Islet of Langerhans (tissue), 1 donor: ENCODE data around the gene SLC9A4.

Experiments
- FAIRE-seq: peaks from one replicate; lab custom pipeline; 2011; peaks lifted over from hg19 to GRCh38; lab: Jason Lieb, UNC

The SLC9A4 gene

DNA sequence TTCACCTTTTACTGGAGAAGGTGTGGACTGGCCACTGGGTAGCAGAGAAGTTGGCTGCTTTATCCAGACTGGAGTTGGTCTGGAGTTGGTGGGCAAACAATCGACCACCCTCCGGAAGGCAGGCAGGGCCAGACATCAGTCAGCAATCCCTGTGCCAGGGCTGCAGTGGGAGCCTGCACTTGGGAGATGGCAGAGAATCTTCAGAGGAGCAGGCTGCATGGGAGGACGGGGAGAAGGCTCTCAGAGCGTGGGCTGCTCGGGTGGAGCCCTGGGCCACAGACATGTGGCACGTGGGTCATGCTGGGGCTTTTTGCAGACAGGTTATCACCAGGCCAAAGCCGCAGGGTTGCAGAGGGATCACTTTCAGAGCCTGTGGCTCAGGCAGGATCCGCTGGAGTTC, 29.6 kb downstream of the SLC9A4 start:
- no peak for FAIRE-seq

DNA sequence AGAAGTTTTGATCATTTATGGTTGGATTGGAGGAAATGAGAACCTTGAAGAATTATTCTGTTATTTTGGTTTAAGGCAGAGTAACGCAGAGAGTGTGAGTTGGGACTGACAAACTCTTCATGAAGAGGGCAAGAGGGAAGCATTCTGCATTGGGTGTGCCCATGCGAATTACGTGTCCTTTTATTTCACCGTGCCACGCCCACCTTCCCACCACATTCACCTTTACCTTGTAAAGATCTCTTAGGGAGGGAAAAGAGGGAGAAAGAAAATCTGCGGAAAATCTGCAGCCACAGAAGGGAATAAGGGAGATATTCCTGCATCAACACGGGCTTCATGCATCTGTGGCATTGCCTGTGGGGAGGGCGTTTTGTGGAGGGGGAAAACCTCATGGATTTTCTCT, 31.8 kb downstream of the SLC9A4 start:
- FAIRE-seq: no peak

- no peak for FAIRE-seq
These were observed 32.3 kb downstream of the SLC9A4 start for GRCh38 chr2:102505290-102505689.

GRCh38 chr2:102506743-102507142, 33.7 kb downstream of the SLC9A4 start:
- no peak for FAIRE-seq

DNA sequence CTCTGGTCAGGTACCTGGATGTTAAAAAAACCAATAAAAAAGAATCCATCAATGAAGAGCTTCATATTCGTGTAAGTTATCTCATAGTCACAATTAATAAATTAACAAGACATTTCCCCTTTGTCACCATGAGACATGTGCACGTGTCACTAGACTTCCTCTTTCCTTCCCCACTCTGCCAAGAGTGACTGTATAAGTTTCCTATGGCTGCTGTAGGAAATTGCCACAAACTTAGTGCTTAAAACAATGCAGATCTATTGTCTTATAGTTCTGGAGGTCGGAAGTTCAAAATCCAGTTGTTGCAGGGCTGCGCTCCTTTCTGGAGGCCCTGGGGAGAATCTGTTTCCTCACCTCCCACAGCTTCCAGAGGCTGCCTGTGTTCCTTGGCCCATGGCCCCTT, 35.8 kb downstream of the SLC9A4 start:
- FAIRE-seq: no peak

DNA sequence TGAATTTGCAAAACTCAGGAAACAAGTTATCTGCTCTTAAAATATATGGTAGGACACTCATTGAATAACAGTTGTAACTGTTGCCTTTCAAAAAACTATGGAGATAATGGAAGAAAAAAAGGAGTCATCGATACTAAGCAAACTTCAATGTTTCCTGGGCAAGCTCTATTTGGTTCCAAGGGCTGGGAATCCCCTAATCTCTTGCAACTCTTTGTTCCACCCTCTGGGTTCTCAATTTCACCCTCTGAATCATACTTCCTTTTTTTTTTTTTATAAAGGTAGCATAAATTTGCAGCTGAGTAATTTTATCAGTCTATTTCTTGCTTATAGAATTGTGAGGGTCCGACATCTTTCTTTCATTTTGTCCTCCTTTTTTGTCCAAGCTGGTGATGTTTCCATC, 36.7 kb downstream of the SLC9A4 start:
- FAIRE-seq: no peak

DNA sequence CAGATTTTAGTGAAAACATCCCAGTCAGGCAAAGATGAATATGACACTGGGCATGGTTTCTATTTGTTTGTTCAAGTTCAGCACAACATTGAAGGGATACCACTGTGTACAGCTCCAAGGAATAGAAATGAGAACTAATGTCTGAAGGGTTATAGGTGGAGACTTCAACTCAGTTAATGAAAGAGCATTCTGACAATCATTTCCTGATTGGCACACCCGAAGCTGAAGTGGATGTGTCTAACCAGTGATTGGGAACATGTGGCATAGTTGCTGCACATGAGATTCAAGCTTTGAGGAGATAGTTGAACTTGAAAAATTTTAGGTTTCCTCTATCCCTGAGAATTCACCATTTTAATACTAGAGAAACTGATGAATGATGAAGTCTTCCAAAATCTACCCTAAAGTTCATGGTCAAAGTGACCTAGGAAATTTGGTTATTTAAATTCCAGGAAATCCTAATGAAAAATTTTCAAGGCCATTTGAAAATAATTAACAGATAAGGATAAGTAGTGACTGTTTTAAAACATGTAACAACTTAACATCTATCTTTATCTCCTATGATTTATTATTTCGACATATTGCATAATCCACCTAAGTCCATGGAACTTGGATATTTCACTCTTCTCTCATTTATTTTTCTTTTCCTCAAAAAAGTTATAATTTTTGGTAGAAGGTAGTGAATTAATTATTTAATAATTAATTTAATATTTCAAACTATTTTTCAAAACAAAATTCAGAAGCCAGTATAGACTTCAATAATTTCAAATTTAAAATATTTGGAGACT, 38.0 kb downstream of the SLC9A4 start:
- FAIRE-seq: no peak

DNA sequence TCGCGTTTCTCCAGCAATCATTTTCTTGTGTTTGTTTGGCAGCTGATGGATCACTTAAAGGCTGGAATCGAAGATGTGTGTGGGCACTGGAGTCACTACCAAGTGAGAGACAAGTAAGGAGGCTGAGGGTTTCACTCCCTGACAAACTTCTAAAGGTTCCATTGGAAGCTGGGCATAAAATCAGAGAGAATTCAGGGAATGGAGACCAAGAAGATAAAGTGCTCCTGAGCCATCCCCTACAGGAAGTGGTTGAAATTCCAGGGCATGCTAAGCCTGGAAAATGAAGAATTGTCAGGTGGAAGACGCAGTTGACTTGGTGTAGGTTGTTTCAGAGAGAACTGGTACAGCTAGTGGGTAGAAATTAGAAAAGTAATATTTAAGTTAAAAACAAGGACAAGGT, 39.1 kb downstream of the SLC9A4 start:
- no peak for FAIRE-seq

GRCh38 chr2:102513355-102513939, 40.4 kb downstream of the SLC9A4 start:
- FAIRE-seq: no peak

DNA sequence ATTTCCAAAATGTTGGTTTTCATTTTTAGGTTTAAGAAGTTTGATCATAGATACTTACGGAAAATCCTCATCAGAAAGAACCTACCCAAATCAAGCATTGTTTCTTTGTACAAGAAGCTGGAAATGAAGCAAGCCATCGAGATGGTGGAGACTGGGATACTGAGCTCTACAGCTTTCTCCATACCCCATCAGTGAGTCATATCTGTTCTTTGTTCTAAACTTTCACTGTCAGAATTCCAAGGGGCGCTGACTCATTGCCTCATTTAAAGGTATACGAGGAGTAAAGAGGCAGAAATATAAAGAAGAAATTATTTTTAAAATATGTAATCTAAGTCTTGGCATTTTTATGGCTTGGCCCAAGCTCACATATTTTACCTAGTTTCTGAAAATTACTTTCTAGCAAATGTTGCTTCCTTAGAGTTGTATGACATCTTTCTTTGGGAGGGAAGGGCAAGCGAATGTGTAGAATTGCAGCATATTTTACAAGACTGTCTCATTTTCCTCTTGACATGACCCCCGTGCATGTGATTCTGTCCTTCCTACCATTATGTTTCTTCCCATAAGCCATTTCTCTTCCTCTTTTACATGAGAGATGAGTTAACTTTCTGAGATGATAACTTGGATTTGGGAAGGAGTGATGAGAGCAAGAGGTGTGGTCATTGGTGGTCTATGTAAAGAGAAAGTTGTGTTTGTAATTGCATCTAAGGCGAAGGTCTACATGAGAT, 41.2 kb downstream of the SLC9A4 start:
- no peak for FAIRE-seq

GRCh38 chr2:102515851-102516250, 42.8 kb downstream of the SLC9A4 start:
- no peak for FAIRE-seq

- no peak for FAIRE-seq
These were observed 45.1 kb downstream of the SLC9A4 start for GRCh38 chr2:102518170-102518569.

GRCh38 chr2:102520009-102520408, 47.0 kb downstream of the SLC9A4 start:
- no peak for FAIRE-seq

DNA sequence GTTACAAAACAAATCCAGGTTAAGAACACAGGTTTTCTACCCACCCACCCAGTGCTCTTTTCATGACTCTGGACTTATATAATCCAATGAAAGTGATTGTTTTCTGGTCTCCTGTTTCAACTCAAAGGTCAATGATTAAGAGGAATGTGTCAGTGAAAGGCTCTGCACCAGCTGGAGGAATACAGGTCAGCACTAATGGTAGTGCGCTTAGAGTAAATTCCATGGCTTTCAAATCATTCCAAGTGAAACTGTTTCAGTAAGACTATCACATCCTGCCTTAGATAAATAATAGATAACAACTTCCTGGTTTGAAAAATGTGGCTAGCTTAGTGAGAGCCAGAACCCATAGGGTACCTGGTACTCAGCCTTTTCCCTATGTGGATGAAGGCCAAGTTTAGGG, 47.8 kb downstream of the SLC9A4 start:
- FAIRE-seq: no peak

- no peak for FAIRE-seq
These were observed 49.1 kb downstream of the SLC9A4 start for GRCh38 chr2:102522162-102522561.

DNA sequence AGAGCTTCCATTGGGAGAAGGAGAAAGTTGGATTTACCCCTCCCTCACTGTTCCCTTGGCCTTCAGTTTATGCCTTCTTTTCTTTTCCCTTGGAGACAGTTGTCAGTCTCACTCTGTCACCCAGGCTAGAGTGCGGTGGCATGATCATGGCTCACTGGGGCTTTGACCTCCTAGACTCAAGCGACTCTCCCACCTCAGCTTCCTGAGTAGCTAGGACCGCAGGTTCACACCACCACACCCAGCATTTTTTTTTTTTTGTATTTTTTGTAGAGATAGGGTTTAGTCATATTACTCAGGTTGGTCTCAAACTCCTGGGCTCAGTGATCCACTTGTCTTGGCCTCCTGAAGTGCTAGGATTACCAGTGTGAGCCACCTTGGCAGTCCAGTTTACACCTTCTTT, 49.9 kb downstream of the SLC9A4 start:
- FAIRE-seq: no peak

DNA sequence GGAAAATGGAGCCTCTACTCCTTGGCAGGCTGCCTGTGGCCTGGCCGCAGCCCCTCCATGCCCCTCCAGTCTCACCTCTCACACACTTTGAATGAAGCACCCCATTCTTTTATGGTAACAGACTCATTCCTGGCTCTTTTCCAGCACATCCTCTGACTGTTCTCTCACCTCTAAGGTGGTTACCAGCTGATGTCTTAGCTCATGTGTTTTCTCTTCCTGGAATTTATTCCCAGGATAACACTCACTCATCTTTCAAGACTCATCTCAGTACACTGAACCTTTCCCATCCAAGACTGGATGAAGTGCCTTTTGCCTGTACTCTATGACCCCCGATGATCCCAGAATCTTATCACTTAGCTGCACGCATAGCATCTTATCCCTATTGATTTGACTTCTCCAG, 50.6 kb downstream of the SLC9A4 start:
- no peak for FAIRE-seq

DNA sequence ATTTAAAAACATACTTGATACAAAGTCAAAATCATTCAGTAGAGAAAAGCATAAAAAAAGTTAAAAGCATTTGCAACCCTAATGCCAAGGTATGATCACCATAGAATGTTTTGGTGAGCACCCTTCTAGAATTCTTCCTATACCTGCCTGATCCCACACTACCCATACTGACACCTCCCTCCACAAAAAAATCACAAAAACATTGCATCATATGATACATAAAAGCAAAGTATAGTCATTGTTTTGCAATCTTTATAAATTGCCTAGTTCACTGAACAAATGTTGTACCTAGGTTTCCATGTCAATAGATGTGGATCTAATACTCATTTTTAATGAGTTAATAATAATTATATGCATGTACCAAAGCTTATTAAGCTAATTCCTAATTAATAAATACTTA, 54.1 kb downstream of the SLC9A4 start:
- FAIRE-seq: no peak

- no peak for FAIRE-seq
These were observed 65.5 kb downstream of the SLC9A4 start for GRCh38 chr2:102538491-102538890.

DNA sequence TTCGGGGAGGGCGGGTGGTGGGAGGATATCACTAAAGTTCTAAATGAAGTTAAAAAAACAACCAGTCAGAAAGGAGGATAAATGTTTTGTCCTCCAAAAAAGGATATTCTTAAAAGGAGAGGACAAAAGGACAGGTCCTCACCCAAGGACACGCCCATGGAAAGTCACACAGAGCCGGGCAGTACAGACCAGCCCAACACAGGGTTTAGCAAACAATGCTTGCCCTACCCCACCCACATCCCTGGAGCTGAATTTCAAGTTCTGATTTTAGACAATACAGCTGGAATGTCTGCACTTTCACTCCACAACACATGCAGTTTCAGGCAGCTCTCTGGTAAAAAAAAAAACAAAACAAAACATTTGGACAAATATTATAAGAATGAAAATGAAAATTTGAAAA, 67.9 kb downstream of the SLC9A4 start:
- FAIRE-seq: no peak

DNA sequence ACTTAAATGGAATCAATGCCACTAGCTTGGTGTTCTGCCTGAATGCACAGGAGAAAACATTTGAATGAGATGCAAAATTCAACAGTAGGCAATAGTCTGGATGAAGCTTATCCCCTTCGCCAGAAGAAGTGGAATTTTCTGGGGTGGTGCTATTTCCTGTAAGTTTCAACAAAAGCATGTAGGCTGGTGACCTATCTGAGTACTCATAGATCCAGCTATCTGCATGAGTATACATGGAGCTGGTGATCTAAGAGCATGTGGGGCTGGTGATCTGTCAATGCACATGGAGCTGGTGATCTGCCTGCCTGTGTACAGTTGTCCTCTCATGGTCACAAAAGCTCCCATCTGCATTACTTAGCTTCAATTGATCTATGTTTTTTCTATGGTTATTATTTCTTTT, 71.2 kb downstream of the SLC9A4 start:
- no peak for FAIRE-seq

GRCh38 chr2:102547462-102547861, 74.4 kb downstream of the SLC9A4 start:
- no peak for FAIRE-seq

- FAIRE-seq: no peak
These were observed 76.0 kb downstream of the SLC9A4 start for GRCh38 chr2:102549027-102549426.

GRCh38 chr2:102550151-102550550, 77.1 kb downstream of the SLC9A4 start:
- no peak for FAIRE-seq
